Bronchial epithelial cell (primary cell): ENCODE data around the gene IRX4. TPM values are rescaled to one million over a fixed set of nuclear protein-coding genes. Genes with fewer than 3 reads are reported as not detected.

Source experiments
- DNase-seq: peaks from one replicate; pipeline ENCODE4 v3.0.0-alpha.2; 2010; ENCODE audit warnings: low read depth
- FAIRE-seq: peaks from 2 replicates; lab custom pipeline; 2011; peaks lifted over from hg19 to GRCh38; lab: Jason Lieb, UNC
- H3K27me3 ChIP-seq: 2 replicates; pipeline ENCODE4 v1.5.1; 2011; ENCODE audit warnings: low read length; ENCODE audit not compliant: control insufficient read depth, insufficient read depth
- H3K36me3 ChIP-seq: 2 replicates; pipeline ENCODE4 v1.5.1; 2011; ENCODE audit warnings: low read length; ENCODE audit not compliant: control insufficient read depth, insufficient read depth
- H3K4me3 ChIP-seq: 2 replicates; pipeline ENCODE4 v1.5.1; 2011; ENCODE audit warnings: mild to moderate bottlenecking, low read depth, low read length, control low read depth
- CTCF ChIP-seq: IDR thresholded peaks from 2 replicates; pipeline ENCODE4 v1.5.1; 2011; ENCODE audit warnings: mild to moderate bottlenecking, moderate library complexity, low read length, control low read depth, inconsistent platforms; ENCODE audit not compliant: insufficient read depth, severe bottlenecking
- total RNA-seq: library from RNA; depleted of rRNA; stranded (reverse); fragments of >200 nt; gene quantifications from 2 replicates; pipeline ENCODE4 v1.2.1, GENCODE V29; 2014

The IRX4 gene
- total RNA-seq, 1 donor from 2014 or later, result 1.1 TPM

- no peaks in the 10 kb centered on the region for H3K36me3 ChIP-seq
- H3K27me3 ChIP-seq, result no peaks in the 10 kb centered on the region
- FAIRE-seq, result no peak
- no peak for TF ChIP-seq CTCF
- no peak overlapping the region for H3K4me3 ChIP-seq
- DNase-seq, result no peak
These were observed 39.0 kb upstream of the IRX4 start for GRCh38 chr5:1921711-1922110.

- no peaks in the 10 kb centered on the region for H3K36me3 ChIP-seq
- no peak for FAIRE-seq
- no peak for TF ChIP-seq CTCF
- no peak overlapping the region for H3K4me3 ChIP-seq
- DNase-seq, result no peak
- no peaks in the 10 kb centered on the region for H3K27me3 ChIP-seq
These were observed 37.0 kb upstream of the IRX4 start for GRCh38 chr5:1919750-1920149.

GRCh38 chr5:1919209-1919566 is 36.5 kb upstream of the IRX4 start:
- no peak for TF ChIP-seq CTCF
- no peaks in the 10 kb centered on the region for H3K27me3 ChIP-seq
- FAIRE-seq (no peak), DNase-seq (no peak)
- no peak overlapping the region for H3K4me3 ChIP-seq
- H3K36me3 ChIP-seq, result no peaks in the 10 kb centered on the region

DNA sequence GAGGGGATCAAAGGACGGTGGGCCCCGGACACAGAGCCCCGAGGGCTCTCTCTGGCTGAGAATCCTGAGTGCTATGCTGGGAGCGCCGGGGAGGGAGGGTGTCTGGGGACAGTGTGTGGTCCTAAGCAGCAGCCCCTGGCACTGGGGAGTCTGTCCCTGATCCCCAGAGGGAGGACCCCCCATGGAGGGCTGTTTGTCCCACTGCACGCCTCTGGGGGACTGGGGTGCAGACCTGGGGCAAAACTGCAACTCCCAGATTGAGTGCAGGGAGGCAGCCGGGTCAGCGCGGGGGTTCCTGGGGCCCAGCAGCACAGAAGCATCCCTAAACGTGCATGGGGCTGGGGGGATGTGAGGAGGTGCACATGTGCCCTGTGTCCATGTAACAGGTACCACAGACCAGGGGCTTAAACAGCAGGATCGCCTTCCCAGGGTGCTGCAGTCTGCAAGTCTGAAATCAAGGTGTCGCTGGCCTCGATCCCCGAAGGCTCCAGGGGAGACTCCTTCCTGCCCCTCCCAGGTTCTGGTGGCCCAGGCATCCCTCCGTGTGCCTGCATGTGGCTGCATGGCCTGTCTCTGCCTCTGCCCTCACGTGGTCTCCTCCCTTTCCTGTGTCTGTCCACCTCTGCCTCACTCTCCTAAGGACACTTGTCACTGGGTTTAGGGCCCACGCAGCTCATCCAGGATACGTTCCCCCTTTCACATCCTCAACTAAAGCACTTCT is 35.9 kb upstream of the IRX4 start:
- FAIRE-seq, result no peak
- H3K4me3 ChIP-seq, result no peak overlapping the region
- H3K36me3 ChIP-seq, result no peaks in the 10 kb centered on the region
- H3K27me3 ChIP-seq, result no peaks in the 10 kb centered on the region
- DNase-seq, result no peak
- TF ChIP-seq CTCF, result no peak

- DNase-seq (no peak), FAIRE-seq (no peak)
- Histone ChIP-seq H3K36me3 (no peaks in the 10 kb centered on the region), H3K27me3 (no peaks in the 10 kb centered on the region), H3K4me3 (no peak overlapping the region)
- TF ChIP-seq CTCF, result no peak
These were observed 35.2 kb upstream of the IRX4 start for GRCh38 chr5:1917830-1918487.
